OCI-LY1 (cell line): ENCODE measurements around the gene ZBTB20.

Experiments
- H2AFZ ChIP-seq: fragments of 200-600 bp; sonication (generic), shearing (Covaris generic); 2 replicates; pipeline ENCODE4 v1.6.0; 2014; ENCODE audit warnings: antibody characterized with exemption, mild to moderate bottlenecking, low read length
- H3F3A ChIP-seq: fragments of 200-600 bp; sonication (generic), shearing (Covaris generic); 2 replicates; pipeline ENCODE4 v1.6.0; 2014; ENCODE audit warnings: mild to moderate bottlenecking, antibody characterized with exemption, low read length, moderate library complexity; ENCODE audit not compliant: insufficient read depth
- H3K27ac ChIP-seq: fragments of 200-600 bp; sonication (generic); 2 replicates; pipeline ENCODE4 v1.5.1; 2014; ENCODE audit warnings: low read length, mixed run types, mild to moderate bottlenecking, low read depth; ENCODE audit not compliant: poor library complexity, severe bottlenecking
- H3K27me3 ChIP-seq: fragments of 200-600 bp; sonication (generic); 2 replicates; pipeline ENCODE4 v1.6.0; 2014; ENCODE audit warnings: antibody characterized with exemption, mild to moderate bottlenecking, low read length, moderate library complexity; ENCODE audit not compliant: insufficient read depth
- H3K36me3 ChIP-seq: fragments of 200-600 bp; sonication (generic); 2 replicates; pipeline ENCODE4 v1.6.1; 2014; ENCODE audit warnings: mild to moderate bottlenecking, antibody characterized with exemption, low read length, moderate library complexity, mixed read lengths; ENCODE audit not compliant: insufficient read depth
- H3K4me1 ChIP-seq: fragments of 200-600 bp; sonication (generic); 2 replicates; pipeline ENCODE4 v1.5.1; 2014; ENCODE audit warnings: mild to moderate bottlenecking, low read length, moderate library complexity; ENCODE audit not compliant: insufficient read depth, severe bottlenecking
- H3K4me2 ChIP-seq: fragments of 200-600 bp; sonication (generic), shearing (Covaris generic); 2 replicates; pipeline ENCODE4 v1.6.1; 2014; ENCODE audit warnings: low read length
- H3K4me3 ChIP-seq: fragments of 200-600 bp; sonication (generic); 2 replicates; pipeline ENCODE4 v1.5.1; 2014; ENCODE audit warnings: low read length, low read depth, mild to moderate bottlenecking, mixed read lengths; ENCODE audit not compliant: poor library complexity, severe bottlenecking
- H3K79me2 ChIP-seq: fragments of 200-600 bp; shearing (Covaris generic); 2 replicates; pipeline ENCODE4 v1.6.1; 2016; ENCODE audit warnings: mixed run types, low read length, mixed read lengths; ENCODE audit not compliant: insufficient read depth
- H3K9ac ChIP-seq: fragments of 200-600 bp; sonication (generic), shearing (Covaris generic); 2 replicates; pipeline ENCODE4 v1.6.1; 2014; ENCODE audit warnings: mild to moderate bottlenecking, low read length, mixed read lengths
- H3K9me2 ChIP-seq: fragments of 200-600 bp; sonication (generic), shearing (Covaris generic); 2 replicates; pipeline ENCODE4 v1.6.1; 2014; ENCODE audit warnings: low read depth, mild to moderate bottlenecking, low read length, mixed read lengths
- H3K9me3 ChIP-seq: fragments of 200-600 bp; shearing (Covaris generic); 2 replicates; pipeline ENCODE4 v1.6.1; 2014; ENCODE audit warnings: low read length, mixed read lengths
- H4K20me1 ChIP-seq: fragments of 200-600 bp; sonication (generic), shearing (Covaris generic); 2 replicates; pipeline ENCODE4 v1.6.0; 2016; ENCODE audit warnings: mild to moderate bottlenecking, low read length; ENCODE audit not compliant: insufficient read depth
- EZH2 ChIP-seq: fragments of 200-600 bp; sonication (generic), shearing (Covaris generic); IDR thresholded peaks from 2 replicates; pipeline ENCODE4 v1.8.0; 2017; ENCODE audit warnings: borderline replicate concordance, mixed run types, mild to moderate bottlenecking, antibody characterized with exemption, low read length, moderate library complexity, mixed read lengths
- TF ChIP-seq, protein P1 (sequence below): fragments of 200-600 bp; sonication (generic), shearing (Covaris generic); IDR thresholded peaks from 2 replicates; pipeline ENCODE4 v1.5.1; 2017; ENCODE audit warnings: mild to moderate bottlenecking, antibody characterized with exemption, low read length, moderate library complexity, mixed read lengths

The ZBTB20 gene

DNA sequence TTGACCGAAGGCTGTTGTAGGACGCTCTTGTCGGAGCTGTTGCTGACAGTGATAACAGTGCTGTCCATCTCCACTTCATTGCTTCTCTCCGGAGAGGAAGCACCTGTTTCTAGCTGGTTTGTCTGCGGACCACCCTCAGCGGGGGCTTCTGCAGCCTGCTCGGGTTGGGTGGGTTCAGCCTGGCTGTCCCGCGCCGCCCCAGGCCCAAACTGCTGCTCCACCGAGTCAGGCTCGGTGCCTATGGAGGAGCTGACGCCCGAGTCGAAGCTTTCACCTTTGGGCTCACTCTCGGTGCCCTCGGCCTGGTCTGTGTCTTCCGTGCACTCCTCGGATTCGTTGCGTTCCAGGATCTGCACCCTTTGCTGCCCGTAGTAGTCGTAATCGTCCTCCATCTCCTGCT is 796.4 kb downstream of the ZBTB20 start:
- Histone ChIP-seq H3K4me2 (no peak overlapping the region), H3K9me3 (no peaks in the 10 kb centered on the region), H3K9me2 (no peaks in the 10 kb centered on the region), H3K4me1 (no peaks in the 10 kb centered on the region), H3K4me3 (no peak overlapping the region), H2AFZ (no peak overlapping the region), H3K36me3 (no peaks in the 10 kb centered on the region), H3K9ac (no peak overlapping the region), H3F3A (no peaks in the 10 kb centered on the region), H3K27me3 (no peaks in the 10 kb centered on the region), H3K27ac (no peak overlapping the region), H4K20me1 (no peaks in the 10 kb centered on the region), H3K79me2 (no peaks in the 10 kb centered on the region)
- no peak for TF ChIP-seq EZH2
- TF ChIP-seq, protein P1, sequence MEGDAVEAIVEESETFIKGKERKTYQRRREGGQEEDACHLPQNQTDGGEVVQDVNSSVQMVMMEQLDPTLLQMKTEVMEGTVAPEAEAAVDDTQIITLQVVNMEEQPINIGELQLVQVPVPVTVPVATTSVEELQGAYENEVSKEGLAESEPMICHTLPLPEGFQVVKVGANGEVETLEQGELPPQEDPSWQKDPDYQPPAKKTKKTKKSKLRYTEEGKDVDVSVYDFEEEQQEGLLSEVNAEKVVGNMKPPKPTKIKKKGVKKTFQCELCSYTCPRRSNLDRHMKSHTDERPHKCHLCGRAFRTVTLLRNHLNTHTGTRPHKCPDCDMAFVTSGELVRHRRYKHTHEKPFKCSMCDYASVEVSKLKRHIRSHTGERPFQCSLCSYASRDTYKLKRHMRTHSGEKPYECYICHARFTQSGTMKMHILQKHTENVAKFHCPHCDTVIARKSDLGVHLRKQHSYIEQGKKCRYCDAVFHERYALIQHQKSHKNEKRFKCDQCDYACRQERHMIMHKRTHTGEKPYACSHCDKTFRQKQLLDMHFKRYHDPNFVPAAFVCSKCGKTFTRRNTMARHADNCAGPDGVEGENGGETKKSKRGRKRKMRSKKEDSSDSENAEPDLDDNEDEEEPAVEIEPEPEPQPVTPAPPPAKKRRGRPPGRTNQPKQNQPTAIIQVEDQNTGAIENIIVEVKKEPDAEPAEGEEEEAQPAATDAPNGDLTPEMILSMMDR, result no peak

DNA sequence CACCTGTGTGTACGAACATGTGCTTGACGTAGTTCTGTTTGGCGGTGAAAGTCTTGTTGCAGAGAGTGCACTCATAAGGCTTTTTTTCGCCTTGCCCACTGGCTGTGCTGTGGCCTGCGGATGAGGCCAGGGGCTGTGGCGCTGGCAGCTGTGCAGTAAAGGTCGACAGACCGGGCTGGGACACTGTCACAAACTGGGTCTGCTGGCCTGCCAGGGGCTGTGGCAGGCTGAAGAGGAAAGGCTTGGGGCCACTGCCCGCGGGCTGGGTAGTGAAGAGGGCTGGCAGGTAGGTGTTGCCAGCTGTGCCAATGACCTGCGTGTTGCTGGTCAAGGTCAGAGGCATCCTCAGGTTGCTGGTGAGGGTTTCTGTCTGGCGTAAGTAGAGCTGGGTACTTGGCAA is 796.8 kb downstream of the ZBTB20 start:
- TF ChIP-seq, protein P1, result no peak
- no peak for TF ChIP-seq EZH2

DNA sequence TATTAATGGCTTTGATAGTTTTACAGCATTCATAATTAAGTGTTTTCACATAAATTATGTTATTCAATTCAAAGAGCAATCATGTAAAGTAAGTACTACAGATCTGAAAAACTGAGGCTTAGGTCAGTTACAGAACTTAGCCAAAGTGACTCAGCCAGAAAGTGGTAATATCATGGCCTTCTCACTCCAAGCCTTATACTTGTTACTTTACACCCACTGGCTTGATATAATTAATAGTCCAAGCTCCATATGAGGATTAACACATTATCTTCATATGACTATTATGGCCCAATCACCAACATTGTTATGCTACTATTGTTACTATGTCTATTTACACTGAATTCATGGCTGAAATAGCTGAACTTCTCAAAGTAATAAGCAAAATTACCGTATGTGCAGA is 802.6 kb downstream of the ZBTB20 start:
- H3K79me2 ChIP-seq, result no peaks in the 10 kb centered on the region
- H2AFZ ChIP-seq, result no peak overlapping the region
- no peaks in the 10 kb centered on the region for H3K36me3 ChIP-seq
- H3K9me3 ChIP-seq, result no peaks in the 10 kb centered on the region
- no peak overlapping the region for H3K9ac ChIP-seq
- TF ChIP-seq EZH2, result no peak
- TF ChIP-seq, protein P1, result no peak
- H3K4me1 ChIP-seq, result no peaks in the 10 kb centered on the region
- H3F3A ChIP-seq, result no peaks in the 10 kb centered on the region
- no peaks in the 10 kb centered on the region for H3K9me2 ChIP-seq
- H3K4me2 ChIP-seq, result no peak overlapping the region
- no peaks in the 10 kb centered on the region for H4K20me1 ChIP-seq
- H3K4me3 ChIP-seq, result no peak overlapping the region
- H3K27me3 ChIP-seq, result no peaks in the 10 kb centered on the region
- no peak overlapping the region for H3K27ac ChIP-seq

More for the DNA sequence above, 796.8 kb downstream of the ZBTB20 start:
- Histone ChIP-seq H3K36me3 (no peaks in the 10 kb centered on the region), H2AFZ (no peak overlapping the region), H3K9ac (no peak overlapping the region), H3K4me1 (no peaks in the 10 kb centered on the region), H3K9me2 (no peaks in the 10 kb centered on the region), H3K4me3 (no peak overlapping the region), H3K27me3 (no peaks in the 10 kb centered on the region), H4K20me1 (no peaks in the 10 kb centered on the region), H3K9me3 (no peaks in the 10 kb centered on the region), H3K79me2 (no peaks in the 10 kb centered on the region), H3F3A (no peaks in the 10 kb centered on the region), H3K27ac (no peak overlapping the region), H3K4me2 (no peak overlapping the region)
